NCI-H128 (cell line): ENCODE results near the gene TOR1AIP2.
A peak's percentile ranks its signal among the peaks of the same experiment; 100 is the strongest.
"Not testable (repeated sequence)": the region's sequence is repeated elsewhere in the genome, so short reads cannot be mapped to it uniquely, and the experiment has no call there.

ENCODE experiments used
- DNase-seq: peaks from one replicate; lab custom pipeline; 2025; ENCODE audit not compliant: unreplicated experiment; lab: John Stamatoyannopoulos, UW

Gene TOR1AIP2

GRCh38 chr1:179876300-179876715 lies 1.3 kb downstream of the TOR1AIP2 start:
- DNase-seq: no peak

GRCh38 chr1:179875596-179876299 lies 1.9 kb downstream of the TOR1AIP2 start:
- DNase-seq: no peak

- DNase-seq: no peak
Measured at GRCh38 chr1:179873438-179873851, 4.2 kb downstream of the TOR1AIP2 start.

DNA sequence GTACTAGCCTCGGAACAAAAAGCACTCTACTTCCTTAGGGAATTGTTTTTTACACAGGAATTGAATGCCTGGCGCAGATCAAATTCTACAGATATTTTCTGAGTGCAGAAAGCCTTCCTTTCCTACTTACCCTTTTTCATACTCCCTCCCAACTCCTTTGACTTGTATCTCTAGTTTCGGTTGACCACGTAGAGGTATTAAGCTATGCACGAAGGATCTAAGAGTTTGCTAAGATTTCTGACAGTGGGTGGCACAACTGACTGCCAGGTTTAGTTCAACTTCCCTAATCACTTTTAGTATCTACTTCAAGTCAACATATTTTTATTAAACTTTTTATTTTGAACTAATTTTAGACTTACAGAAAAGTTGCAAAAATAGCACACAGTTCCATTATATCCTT lies 5.0 kb downstream of the TOR1AIP2 start:
- no peak for DNase-seq

DNA sequence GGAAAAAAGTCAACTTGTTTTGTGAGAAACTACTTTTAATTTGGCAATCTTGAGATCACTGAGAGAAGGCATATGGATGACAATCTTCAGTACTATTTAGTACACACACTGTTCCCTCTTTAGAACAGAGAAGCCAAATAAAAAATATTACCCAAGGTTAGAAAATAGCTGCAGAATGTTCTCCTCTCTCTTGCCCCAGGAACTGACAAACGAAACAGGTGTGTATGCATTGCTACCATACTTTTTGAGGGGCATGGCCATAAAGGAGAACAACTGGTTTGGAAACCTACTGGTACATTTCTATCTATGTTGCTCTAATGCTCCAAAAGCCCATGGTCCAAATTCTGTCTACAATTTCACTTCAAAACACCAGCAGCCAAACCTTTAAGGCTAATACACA lies 5.7 kb downstream of the TOR1AIP2 start:
- DNase-seq: no peak

DNA sequence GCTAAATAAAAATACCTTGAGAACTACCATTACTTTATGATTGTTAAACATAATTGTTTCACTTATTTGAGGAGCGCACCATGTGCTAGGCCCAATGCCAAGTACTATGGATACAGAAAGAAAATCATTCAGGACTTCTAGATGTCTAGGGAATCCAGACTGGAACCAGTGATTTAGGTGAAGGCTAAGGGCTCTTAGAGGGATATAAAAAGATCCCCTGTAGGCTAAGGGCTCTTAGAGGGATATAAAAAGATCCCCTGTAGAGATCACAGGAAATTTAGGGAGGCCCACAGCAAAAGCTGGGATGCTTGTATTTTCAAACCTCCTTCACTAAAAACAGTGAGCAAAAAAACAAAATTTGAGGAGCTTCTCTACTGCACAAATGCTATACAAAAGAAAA lies 6.7 kb downstream of the TOR1AIP2 start:
- DNase-seq: peak; percentile 15

GRCh38 chr1:179867493-179868330 lies 9.9 kb downstream of the TOR1AIP2 start:
- DNase-seq: no peak

GRCh38 chr1:179866616-179867015 lies 11.0 kb downstream of the TOR1AIP2 start:
- no peak for DNase-seq

DNA sequence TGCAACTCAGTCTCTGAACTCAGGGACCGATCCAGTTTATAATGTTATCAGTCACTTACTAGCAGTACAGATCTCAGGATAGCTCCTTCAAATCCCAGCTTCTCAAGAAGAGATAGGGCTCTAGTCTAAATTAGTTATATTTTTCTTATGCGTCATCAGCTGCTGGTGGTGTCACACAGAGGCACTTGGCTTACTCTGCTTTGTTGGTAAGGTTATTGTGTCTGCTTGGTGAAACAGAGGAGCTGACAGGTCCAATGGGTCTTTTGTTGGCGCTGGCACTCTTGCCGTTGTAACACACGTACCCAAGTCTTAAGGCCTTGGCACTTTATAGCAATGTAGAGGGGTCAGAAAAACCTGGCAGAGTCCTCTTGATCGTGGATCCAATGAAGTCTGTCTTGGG lies 12.2 kb downstream of the TOR1AIP2 start:
- DNase-seq: no peak

DNA sequence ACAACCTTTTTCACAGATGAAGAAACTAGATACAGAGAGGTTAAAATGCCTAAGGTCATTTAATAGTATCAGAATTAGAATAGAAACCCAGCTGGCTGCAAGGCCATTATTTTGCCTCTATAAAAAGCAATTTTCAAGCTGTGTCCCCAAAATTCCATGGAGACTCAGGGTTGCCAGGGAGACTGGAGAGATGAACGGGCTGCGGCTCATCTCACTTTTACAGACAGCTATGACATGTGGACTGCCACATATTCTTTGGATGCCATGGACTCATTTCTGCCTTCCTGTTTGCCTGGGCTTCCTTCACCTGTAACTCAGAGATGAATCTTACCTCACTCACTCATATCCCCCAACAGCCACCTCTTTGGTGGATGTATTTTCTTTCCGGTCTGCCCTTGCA lies 17.0 kb downstream of the TOR1AIP2 start:
- DNase-seq: no peak

GRCh38 chr1:179857009-179857408 lies 20.6 kb downstream of the TOR1AIP2 start:
- no peak for DNase-seq

DNA sequence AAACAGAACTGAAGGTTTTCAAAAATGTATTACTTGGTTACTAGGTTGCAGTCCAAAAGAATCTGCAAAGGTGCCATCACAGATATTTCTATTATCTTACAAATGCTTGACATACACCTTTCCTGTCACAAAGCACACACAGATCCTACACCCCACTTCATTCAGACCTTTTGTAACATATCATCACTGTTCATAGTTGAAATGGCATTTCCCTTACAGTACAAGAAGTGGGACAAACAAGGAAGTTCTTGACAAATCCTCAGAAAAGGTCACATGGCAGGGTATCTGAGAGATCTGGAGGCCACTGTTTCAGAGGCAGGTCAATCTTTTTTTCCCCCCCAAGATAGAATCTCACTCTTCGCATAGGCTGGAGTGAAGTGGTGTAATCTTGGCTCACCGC lies 21.3 kb downstream of the TOR1AIP2 start:
- no peak for DNase-seq

DNA sequence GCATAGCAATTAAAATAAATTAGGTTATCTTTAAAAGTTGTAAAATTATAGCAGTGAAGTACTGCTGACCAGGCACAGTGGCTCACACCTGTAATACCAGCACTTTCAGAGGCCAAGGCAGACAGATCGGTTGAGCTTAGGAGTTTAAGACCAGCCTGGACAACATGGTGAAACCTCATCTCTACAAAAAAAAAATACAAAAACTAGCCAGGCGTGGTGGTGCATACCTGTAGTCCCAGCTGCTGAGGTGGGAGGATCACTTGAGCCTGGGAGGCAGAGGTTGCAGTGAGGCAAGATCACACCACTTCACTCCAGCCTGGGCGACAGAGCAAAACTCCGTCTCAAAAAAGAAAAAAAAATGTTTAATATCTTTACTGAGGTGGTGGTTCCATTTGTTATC lies 21.8 kb downstream of the TOR1AIP2 start:
- not testable (repeated sequence) for DNase-seq

DNA sequence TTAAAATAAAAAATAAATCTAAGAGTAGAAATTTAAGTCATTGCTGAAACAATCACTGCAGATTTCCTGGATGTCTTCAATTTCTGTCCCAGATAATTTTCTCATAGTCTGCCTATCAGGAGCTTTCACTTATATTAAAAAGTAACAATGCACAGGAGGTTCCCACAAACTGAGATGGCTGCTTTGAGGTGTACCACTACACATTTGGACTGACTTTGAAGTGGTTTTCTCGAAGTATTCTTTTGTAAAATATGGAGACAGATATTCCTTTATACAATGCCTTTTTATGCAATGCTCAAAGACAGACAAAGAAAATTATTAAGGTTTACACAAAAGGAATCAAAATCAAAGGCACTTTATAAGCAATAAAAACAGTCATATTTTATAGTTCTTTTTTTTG lies 24.5 kb downstream of the TOR1AIP2 start:
- DNase-seq: no peak

GRCh38 chr1:179848233-179848632 lies 29.4 kb downstream of the TOR1AIP2 start:
- no peak for DNase-seq

DNA sequence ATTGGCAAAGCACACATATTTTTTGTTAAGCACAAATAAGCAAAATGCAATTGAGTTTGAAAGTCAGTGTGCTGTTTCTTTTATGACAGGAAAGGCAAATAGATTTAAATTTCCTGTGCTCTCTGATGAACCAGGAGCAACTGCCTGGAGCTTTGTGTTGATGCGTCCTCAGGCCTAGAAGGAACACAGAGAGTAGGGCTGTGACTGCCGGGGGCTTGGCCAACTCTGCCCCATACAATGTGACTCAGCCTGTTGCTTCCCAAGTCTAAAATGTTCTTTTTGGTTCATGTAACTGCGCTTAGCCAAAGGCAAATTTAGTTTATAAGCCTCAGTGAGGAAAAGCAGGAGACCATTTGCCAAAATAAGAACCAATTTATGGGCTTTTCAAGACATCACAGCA lies 37.5 kb downstream of the TOR1AIP2 start:
- DNase-seq: no peak

GRCh38 chr1:179836686-179837445 lies 40.7 kb downstream of the TOR1AIP2 start:
- not testable (repeated sequence) for DNase-seq

DNA sequence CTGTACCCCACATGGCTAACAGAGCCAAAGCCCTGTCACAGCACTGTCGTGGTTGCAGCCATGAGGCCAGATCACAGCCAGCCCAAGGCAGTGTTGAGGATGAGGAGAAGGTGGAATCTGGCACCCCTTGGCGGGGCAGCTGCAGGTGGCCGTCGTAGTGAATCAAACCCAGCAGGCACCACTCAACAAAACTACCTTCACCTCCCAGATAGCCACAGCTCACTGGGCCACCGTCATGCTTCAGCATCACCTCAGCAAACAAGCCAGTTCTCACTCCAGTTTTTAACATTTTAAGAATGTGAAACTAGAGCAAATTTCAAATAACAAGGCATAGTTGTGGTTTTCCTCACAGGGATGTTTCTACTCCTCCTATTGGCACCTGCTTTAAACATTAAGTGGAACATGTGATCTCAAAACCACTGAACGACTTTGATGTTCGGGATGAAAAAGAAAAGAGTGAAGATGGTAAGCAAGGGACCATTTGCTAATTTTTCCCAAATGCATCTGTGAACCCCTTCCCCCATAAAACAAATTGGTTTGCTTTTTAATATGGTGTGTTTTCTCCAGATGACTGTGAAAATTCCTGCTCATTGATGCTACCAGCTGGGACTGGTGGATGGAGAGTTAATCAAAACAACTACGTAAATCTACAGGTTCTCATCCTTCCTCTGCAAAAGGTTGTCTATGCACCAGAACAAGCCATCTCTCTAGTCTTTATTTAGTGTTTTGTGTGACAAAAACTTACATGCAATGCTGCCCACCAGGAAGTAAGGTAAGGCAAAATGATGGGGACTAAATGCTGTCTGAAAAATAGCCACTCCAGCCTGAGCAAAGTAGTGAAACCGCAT lies 45.5 kb downstream of the TOR1AIP2 start:
- no peak for DNase-seq

DNA sequence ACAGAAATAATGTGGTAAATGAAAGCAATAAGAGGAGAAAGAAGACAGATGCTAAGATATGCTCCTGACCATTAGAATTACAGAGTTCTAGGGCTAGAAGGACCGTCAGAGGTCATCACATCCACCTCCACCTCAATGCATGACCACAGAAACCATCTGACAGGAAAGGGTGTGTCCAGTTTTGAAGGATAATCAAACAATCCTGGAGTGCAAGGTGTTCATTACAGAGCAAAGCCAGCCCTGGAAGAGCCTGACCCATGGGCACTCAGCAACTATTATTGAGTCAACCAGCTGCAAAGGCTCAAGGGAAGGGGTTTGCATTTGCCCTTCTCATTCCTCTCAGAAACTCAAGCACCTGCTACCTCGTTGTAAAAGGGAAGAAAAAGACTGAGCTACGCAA lies 46.4 kb downstream of the TOR1AIP2 start:
- no peak for DNase-seq

DNA sequence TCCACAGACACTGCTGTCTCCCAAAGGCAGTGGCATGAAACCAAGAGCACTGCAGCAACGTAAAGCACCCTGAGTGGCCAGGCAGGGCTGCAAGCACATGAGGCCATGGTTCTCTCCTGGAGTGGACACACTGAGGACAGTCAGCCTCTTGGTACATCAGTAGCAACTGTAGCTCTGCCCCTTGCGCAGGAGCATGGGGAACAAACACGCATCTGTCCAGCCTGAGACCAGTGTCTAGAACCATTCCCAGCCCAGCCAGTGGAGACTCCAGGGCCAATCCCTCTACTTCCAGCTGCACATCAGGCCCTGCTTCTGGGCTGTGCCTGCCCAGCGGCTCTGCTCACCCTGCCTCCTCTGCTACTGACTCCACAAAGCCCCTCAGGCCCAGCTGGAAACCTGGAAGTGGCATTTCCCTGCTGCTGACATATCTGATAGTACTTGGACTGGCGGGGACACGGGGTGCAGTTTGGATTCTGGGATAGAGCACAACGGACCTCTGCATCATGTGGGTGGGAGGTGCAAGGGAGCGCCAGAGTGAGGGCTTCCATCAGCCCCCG lies 49.0 kb downstream of the TOR1AIP2 start:
- DNase-seq: no peak
